GM21381 (cell line): ENCODE measurements around the gene ZNF22.
A peak's percentile ranks its signal among the peaks of the same experiment; 100 is the strongest.
"Not testable (repeated sequence)": the region's sequence is repeated elsewhere in the genome, so short reads cannot be mapped to it uniquely, and the experiment has no call there.

Source experiments
- ATAC-seq: cut with Tn5 transposase; IDR thresholded peaks from one replicate; pipeline ENCODE4 v1.9.1; 2021; ENCODE audit warnings: mild to moderate bottlenecking, moderate library complexity; ENCODE audit not compliant: unreplicated experiment

The ZNF22 gene

GRCh38 chr10:45006276-45007030, 5.7 kb downstream of the ZNF22 start:
- no peak for ATAC-seq

DNA sequence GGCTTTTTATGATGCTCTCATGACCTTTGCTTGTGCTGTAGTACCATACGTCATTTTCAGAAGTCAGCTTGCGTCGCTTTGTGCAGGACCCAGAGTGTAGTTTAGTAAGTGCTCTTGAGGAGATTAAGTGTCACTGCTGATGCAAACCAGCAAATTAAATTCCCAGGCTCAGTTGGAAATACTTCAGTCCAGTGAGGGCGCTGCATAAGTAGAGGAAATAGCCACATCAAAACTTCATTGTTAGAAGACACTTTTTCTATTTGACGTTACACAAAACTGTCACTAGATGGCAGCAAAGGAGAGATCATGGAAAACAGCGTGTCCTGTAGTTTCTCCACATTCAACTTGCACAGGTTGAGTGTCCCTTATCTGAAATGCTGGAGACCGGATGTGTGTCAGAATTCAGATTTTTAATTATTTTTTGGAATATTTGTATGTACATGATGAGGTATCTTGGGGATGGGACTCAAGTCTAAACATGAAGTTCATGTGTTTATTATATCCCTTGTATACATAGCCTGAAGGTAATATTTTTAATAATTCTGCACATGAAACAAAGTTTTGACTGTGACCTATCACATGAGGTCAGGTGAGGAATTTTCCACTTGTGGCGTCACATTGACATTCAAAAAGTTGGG, 7.9 kb downstream of the ZNF22 start:
- peak; percentile 86 for ATAC-seq

DNA sequence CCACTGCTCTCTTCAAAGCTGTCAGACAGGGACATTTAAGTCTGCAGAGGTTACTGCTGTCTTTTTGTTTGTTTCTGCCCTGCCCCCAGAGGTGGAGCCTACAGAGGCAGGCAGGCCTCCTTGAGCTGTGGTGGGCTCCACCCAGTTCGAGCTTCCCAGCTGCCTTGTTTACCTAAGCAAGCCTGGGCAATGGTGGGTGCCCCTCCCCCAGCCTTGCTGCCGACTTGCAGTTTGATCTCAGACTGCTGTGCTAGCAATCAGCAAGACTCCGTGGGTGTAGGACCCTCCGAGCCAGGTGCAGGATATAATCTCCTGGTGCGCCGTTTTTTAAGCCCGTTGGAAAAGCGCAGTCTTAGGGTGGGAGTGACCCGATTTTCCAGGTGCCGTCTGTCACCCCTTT, 13.8 kb downstream of the ZNF22 start:
- ATAC-seq: not testable (repeated sequence)

GRCh38 chr10:45015590-45015989, 14.9 kb downstream of the ZNF22 start:
- no peak for ATAC-seq

- no peak for ATAC-seq
Observed at GRCh38 chr10:45023426-45023825, 22.7 kb downstream of the ZNF22 start.

DNA sequence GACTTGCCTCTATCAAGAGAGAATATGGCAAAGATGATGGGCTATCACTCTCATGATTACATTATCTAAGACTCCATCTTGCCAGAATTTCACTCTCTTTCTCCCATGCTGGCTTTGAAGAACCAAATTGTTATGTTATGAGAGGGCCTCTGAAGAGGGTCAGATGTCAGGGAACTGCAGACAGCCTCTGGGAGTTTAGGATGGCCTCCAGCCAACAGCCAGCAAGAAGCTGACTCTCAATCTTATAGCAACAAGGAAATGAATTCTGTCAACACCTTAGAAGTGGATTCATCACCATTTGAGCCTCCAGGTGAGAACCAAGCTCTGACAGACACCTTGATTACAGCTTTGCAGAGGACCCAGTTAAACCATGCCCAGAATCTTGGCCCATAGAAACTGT, 33.6 kb downstream of the ZNF22 start:
- ATAC-seq: no peak

DNA sequence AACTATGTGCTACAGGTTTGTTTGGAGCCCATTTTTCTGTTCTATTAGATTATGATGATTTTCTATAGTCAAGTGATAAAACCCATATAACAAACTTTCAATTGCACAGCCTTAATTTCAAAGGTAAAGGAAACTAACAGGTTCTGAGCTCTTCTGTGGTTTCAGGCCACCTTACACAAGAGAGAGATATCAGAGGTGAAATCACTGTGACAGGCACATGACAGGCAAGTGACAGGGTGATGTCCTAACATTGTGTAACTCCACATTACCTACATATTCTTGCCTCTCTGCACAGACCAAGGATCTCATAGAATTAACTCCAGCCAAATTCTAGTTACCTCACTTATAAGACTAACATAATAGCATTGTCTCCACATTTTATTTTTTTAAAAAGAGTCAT, 35.0 kb downstream of the ZNF22 start:
- no peak for ATAC-seq

DNA sequence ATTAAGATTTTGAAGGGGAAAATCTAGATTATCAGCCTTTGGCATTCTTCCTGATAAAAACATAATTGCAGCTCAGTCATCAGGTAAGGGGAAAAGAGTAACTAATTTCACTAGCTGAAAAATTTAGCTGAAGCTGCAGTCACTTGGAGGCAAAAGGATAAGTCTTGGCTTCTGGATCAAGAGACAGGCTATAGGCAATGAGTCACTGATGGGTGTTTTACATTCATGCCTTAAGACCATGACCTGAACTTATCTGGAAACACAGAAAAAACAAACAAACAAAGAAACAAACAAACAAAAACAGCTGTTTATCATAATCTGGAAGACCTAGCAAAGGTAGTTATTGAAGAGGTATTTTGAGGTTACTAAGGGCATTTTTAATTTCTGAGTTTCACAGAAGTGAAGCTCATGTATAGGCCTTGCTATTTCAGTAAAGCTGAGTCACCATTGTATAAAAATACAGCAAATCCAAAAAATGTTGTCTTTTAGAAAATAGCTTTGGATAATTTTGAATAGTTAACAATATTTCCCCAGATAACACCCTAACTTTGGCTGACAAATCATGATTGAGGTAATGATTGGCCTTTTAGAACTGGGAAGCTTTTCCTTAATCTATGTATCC, 40.3 kb downstream of the ZNF22 start:
- no peak for ATAC-seq

- ATAC-seq: no peak
Observed at GRCh38 chr10:45044290-45044689, 43.6 kb downstream of the ZNF22 start.

- ATAC-seq: no peak
Observed at GRCh38 chr10:45050551-45051235, 50.0 kb downstream of the ZNF22 start.

- no peak for ATAC-seq
Observed at GRCh38 chr10:45052700-45053099, 52.0 kb downstream of the ZNF22 start.

DNA sequence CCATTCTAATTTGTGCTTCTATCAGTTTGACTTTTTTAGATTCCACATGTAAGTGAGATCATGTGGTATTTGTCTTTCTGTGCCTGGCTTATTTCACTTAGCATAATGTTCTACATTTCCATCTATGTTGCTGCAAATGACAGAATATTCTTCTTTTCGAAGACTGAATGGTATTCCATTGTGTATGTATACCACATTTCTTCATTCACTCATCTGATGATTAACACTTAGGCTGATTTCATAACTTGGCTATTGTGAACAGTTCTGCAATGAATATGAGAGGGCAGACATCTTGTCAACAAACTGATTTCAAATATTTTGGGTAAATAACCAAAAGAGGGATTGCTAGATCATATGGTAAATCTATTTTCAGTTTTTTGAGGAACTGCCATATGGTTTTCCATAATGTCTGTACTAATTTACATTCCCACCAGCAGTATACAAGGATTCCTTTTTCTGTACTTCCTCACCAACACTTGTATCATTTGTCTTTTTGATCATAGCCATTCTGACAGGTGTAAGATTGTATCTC, 52.9 kb downstream of the ZNF22 start:
- ATAC-seq: no peak
